GM19035 (cell line): ENCODE data around the gene GLP2R.

Experiments used
- ATAC-seq: cut with Tn5 transposase; IDR thresholded peaks from one replicate; pipeline ENCODE4 v1.9.1; 2021; ENCODE audit not compliant: unreplicated experiment

The GLP2R gene

GRCh38 chr17:9897372-9897968 is 71.7 kb downstream of the GLP2R start:
- ATAC-seq = no peak

- ATAC-seq = no peak
Measured at GRCh38 chr17:9898812-9899211, 73.1 kb downstream of the GLP2R start.

GRCh38 chr17:9899280-9900043 is 73.7 kb downstream of the GLP2R start:
- no peak for ATAC-seq

- ATAC-seq = no peak
Measured at GRCh38 chr17:9900044-9900594, 74.4 kb downstream of the GLP2R start.

- ATAC-seq = no peak
Measured at GRCh38 chr17:9900784-9901183, 75.1 kb downstream of the GLP2R start.

- ATAC-seq = no peak
Measured at GRCh38 chr17:9902120-9902519, 76.4 kb downstream of the GLP2R start.

- ATAC-seq = no peak
Measured at GRCh38 chr17:9904277-9905077, 78.8 kb downstream of the GLP2R start.

GRCh38 chr17:9905078-9905415 is 79.3 kb downstream of the GLP2R start, which contains the start of gene RCVRN:
RCVRN (minus strand) TSS chr17:9905271; CDS start chr17:9905180, 91 bp downstream.
- ATAC-seq = no peak

GRCh38 chr17:9905902-9906301 is 80.2 kb downstream of the GLP2R start:
- no peak for ATAC-seq

GRCh38 chr17:9906616-9907015 is 80.9 kb downstream of the GLP2R start:
- no peak for ATAC-seq

GRCh38 chr17:9907131-9907530 is 81.4 kb downstream of the GLP2R start:
- no peak for ATAC-seq

- no peak for ATAC-seq
Measured at GRCh38 chr17:9907883-9908648, 82.3 kb downstream of the GLP2R start.

GRCh38 chr17:9908649-9909042 is 82.9 kb downstream of the GLP2R start:
- no peak for ATAC-seq

- no peak for ATAC-seq
Measured at GRCh38 chr17:9911089-9911488, 85.4 kb downstream of the GLP2R start.

GRCh38 chr17:9912121-9913099 is 86.7 kb downstream of the GLP2R start:
- no peak for ATAC-seq

GRCh38 chr17:9913476-9913875 is 87.8 kb downstream of the GLP2R start:
- ATAC-seq = no peak

GRCh38 chr17:9916108-9916507 is 90.4 kb downstream of the GLP2R start:
- no peak for ATAC-seq

- ATAC-seq = no peak
Measured at GRCh38 chr17:9917131-9917530, 91.4 kb downstream of the GLP2R start.

- no peak for ATAC-seq
Measured at GRCh38 chr17:9917801-9918200, 92.1 kb downstream of the GLP2R start.

- no peak for ATAC-seq
Measured at GRCh38 chr17:9918352-9918751, 92.6 kb downstream of the GLP2R start.
